ENCODE results near the gene POPDC3.

POPDC3 gene

DNA sequence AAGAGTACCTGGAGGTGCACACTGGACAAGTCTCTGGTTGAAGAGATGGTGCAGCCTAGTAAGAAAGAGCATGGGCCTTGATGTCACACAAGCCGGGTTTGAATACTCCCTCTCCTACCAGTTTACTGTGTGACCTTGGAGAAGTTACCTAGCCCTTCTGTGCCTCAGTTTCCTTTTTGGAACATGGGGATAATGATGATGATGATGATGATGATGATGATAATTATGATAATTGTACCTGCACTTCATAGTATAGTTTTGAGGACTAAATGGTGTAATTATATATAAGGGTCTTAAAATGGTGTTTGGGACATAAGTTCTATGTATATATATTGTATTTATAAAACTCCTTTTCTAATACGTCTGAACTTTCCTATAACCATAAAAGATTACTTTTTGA lies 41.7 kb downstream of the POPDC3 start:
- no peaks in the 10 kb centered on the region for H3K4me1 ChIP-seq (ENCODE audit: control insufficient read depth, insufficient read depth, low read length)
- no peak overlapping the region for H3K27ac ChIP-seq (ENCODE audit: extremely low read depth, low read depth, low read length)
- CTCF ChIA-PET, result interaction anchor here (0.5 kb wide), 1 partner anchor 8 kb away, joined by 3 read pairs; no protein-coding TSS in a partner anchor
- H3K4me3 ChIP-seq (ENCODE audit: low read depth, low read length), result no peak overlapping the region
- POLR2A ChIA-PET, result no interaction called here
- TF ChIP-seq ZNF768 (tag by site-specific recombination; IDR thresholded peaks at IDR 0.05) (0 out of 2 replicates have a peak, but pooled peaks have one; percentile 19), ZNF518A (tag by site-specific recombination; conservative IDR thresholded peaks at IDR 0.05; ENCODE audit: low read depth) (no peak), ZNF513 (tag by site-specific recombination; IDR thresholded peaks at IDR 0.05) (peak; percentile 95), ZNF580 (tag by site-specific recombination; IDR thresholded peaks at IDR 0.05) (no peak), ZNF660 (tag by site-specific recombination; IDR thresholded peaks at IDR 0.05) (no peak)
- peaks cover 0 to 2% of the 10 kb centered on the region in 2 experiments; a peak in 1 of 3 replicates for H3K36me3 ChIP-seq (ENCODE audit: control insufficient read depth in 2 of 2, insufficient read depth in 1 of 2, low read length in 2 of 2)
- no peaks in the 10 kb centered on the region for H3K9me3 ChIP-seq (ENCODE audit: control insufficient read depth, insufficient read depth, low read depth, low read length)

DNA sequence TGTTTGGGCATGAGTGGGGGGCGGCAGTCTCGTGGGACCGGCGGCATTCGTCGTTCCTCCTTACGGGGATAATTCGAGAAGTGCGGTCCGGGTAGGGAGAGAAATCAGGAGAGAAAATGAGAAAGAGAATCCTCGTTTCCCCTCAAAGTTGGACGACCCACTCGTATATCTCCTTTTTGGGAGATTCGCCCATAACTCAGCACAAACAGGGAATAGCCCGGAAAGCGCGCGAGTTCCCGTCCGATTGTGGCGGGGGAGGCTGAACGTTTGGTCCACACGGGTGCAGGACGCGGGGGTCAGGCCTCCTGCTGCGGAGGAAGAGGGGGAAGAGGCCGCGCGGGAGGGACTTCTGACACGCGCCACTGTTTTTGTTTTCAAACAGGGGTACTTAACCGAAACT lies 42.4 kb downstream of the POPDC3 start:
- peak; percentile 43; the same call in 1 of the 2 replicates for TF ChIP-seq ZBTB20 (tag by site-specific recombination; IDR thresholded peaks at IDR 0.05)
- no peak for TF ChIP-seq SETDB1 (IDR thresholded peaks at IDR 0.05; ENCODE audit: insufficient read length, low read length)
- TF ChIP-seq PRDM1 (tag by site-specific recombination; IDR thresholded peaks at IDR 0.05), result peak; percentile 65
- TF ChIP-seq KLF16 (tag by site-specific recombination; IDR thresholded peaks at IDR 0.05), result 0 out of 2 replicates have a peak, but pooled peaks have one; percentile 18
- peak; percentile 50; the same call in 1 of the 2 replicates for TF ChIP-seq ZNF777 (tag by site-specific recombination; IDR thresholded peaks at IDR 0.05; ENCODE audit: borderline replicate concordance)
- TF ChIP-seq GLIS2 (tag by site-specific recombination; IDR thresholded peaks at IDR 0.05), result peak; percentile 68
- no peak for TF ChIP-seq ZNF514 (tag by site-specific recombination; IDR thresholded peaks at IDR 0.05)
- TF ChIP-seq ZNF214 (tag by site-specific recombination; IDR thresholded peaks at IDR 0.05; ENCODE audit: borderline replicate concordance), result no peak
- TF ChIP-seq OVOL3 (tag by site-specific recombination; IDR thresholded peaks at IDR 0.05), result no peak
- TF ChIP-seq RBAK (tag by site-specific recombination; IDR thresholded peaks at IDR 0.05), result no peak
- 0 out of 2 replicates have a peak, but pooled peaks have one; percentile 19 for TF ChIP-seq ZBTB17 (tag by site-specific recombination; IDR thresholded peaks at IDR 0.05)
- no peak for TF ChIP-seq ZNF423 (tag by site-specific recombination; IDR thresholded peaks at IDR 0.05)
- TF ChIP-seq ZNF202 (tag by site-specific recombination; IDR thresholded peaks at IDR 0.05; ENCODE audit: borderline replicate concordance), result peak; percentile 92
- TF ChIP-seq ZNF366 (tag by site-specific recombination; conservative IDR thresholded peaks at IDR 0.05), result no peak
- TF ChIP-seq, protein P1, sequence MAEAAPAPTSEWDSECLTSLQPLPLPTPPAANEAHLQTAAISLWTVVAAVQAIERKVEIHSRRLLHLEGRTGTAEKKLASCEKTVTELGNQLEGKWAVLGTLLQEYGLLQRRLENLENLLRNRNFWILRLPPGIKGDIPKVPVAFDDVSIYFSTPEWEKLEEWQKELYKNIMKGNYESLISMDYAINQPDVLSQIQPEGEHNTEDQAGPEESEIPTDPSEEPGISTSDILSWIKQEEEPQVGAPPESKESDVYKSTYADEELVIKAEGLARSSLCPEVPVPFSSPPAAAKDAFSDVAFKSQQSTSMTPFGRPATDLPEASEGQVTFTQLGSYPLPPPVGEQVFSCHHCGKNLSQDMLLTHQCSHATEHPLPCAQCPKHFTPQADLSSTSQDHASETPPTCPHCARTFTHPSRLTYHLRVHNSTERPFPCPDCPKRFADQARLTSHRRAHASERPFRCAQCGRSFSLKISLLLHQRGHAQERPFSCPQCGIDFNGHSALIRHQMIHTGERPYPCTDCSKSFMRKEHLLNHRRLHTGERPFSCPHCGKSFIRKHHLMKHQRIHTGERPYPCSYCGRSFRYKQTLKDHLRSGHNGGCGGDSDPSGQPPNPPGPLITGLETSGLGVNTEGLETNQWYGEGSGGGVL (tag by site-specific recombination; IDR thresholded peaks at IDR 0.05), result peak; percentile 54
- TF ChIP-seq ZNF223 (tag by site-specific recombination; IDR thresholded peaks at IDR 0.05), result peak; percentile 42; the same call in 1 of the 2 replicates
- TF ChIP-seq ZNF433 (tag by site-specific recombination; IDR thresholded peaks at IDR 0.05; ENCODE audit: low read depth), result no peak
- no peak for TF ChIP-seq ZNF311 (tag by site-specific recombination; IDR thresholded peaks at IDR 0.05; ENCODE audit: borderline replicate concordance)
- no peak for TF ChIP-seq REPIN1 (tag by site-specific recombination; IDR thresholded peaks at IDR 0.05; ENCODE audit: low read depth)
- no peak for TF ChIP-seq ZBTB7A (tag by site-specific recombination; IDR thresholded peaks at IDR 0.05; ENCODE audit: low read depth)
- 0 out of 2 replicates have a peak, but pooled peaks have one; percentile 12 for TF ChIP-seq SP7 (tag by site-specific recombination; IDR thresholded peaks at IDR 0.05)
- peak; percentile 44; the same call in 1 of the 2 replicates for TF ChIP-seq ZNF2 (tag by site-specific recombination; IDR thresholded peaks at IDR 0.05)
- no peak for TF ChIP-seq ZNF426 (tag by site-specific recombination; IDR thresholded peaks at IDR 0.05)
- Histone ChIP-seq H3K27ac (ENCODE audit: extremely low read depth, low read depth, low read length) (peak overlapping the region; percentile 19; the same call in 1 of the 2 replicates), H3K36me3 (ENCODE audit: control insufficient read depth in 2 of 2, insufficient read depth in 1 of 2, low read length in 2 of 2) (peaks cover 0 to 5% of the 10 kb centered on the region in 2 experiments; a peak in 1 of 3 replicates), H3K4me1 (ENCODE audit: control insufficient read depth, insufficient read depth, low read length) (no peaks in the 10 kb centered on the region), H3K9me3 (ENCODE audit: control insufficient read depth, insufficient read depth, low read depth, low read length) (no peaks in the 10 kb centered on the region), H3K4me3 (ENCODE audit: low read depth, low read length) (peak overlapping the region; percentile 86)
- ChIA-PET POLR2A (interaction anchor here (1.5 kb wide), 1 partner anchor 164 kb away, joined by 3 read pairs; no protein-coding TSS in a partner anchor), CTCF (interaction anchor here (0.5 to 0.6 kb wide), 2 partner anchors 489 to 850 kb away, joined by 3 read pairs; no protein-coding TSS in a partner anchor)
